ENCODE data around the gene PIK3R3. TPM values are rescaled to one million over a fixed set of nuclear protein-coding genes. Genes with fewer than 3 reads are reported as not detected.

The PIK3R3 gene
- total and polyA plus RNA-seq, 2 donors (not counting 3 experiments of a cell fraction or from before 2014, with no cell fraction given): 7.5 to 14.3 TPM

DNA sequence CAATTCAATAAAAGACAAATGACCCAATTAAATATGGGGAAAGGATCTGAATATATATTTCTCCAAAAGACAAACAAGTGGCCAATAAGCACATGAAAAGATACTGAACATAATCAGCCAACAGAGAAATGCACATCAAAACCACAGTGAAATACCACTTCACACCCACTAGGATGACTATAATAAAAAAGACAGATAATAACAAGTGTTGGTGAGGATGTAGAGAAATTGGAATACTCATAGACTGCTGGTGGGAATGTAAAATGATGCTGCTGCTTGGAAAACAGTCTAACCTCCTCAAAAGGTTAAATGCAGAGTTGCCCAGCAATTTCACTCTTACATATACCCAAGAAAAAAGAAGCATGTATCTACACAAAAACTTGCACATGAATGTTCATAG lies 48.9 kb downstream of the PIK3R3 start:
- Histone ChIP-seq H3K27me3 (ENCODE audit: control insufficient read depth in 2 of 2, insufficient read depth in 2 of 2, low read length in 2 of 2) (no peaks in the 10 kb centered on the region), H3K79me2 (ENCODE audit: control insufficient read depth, insufficient read depth, low read length) (no peaks in the 10 kb centered on the region), H4K20me1 (replicated peaks; ENCODE audit: control insufficient read depth, extremely low read depth, insufficient read depth, low read length) (no peaks in the 10 kb centered on the region), H2AFZ (ENCODE audit: low read depth, low read length) (no peak overlapping the region), H3K9ac (replicated peaks; ENCODE audit: extremely low read depth, insufficient read depth, low read length) (no peak overlapping the region), H3K4me3 (replicated peaks in 1 of 3; ENCODE audit: insufficient read depth in 1 of 3, low read depth in 1 of 3, low read length in 3 of 3) (no peak overlapping the region), H3K9me1 (replicated peaks; ENCODE audit: control insufficient read depth, extremely low read depth, insufficient read depth, low read length) (no peaks in the 10 kb centered on the region), H3K36me3 (ENCODE audit: control insufficient read depth in 2 of 2, extremely low read depth in 1 of 2, insufficient read depth in 2 of 2, low read length in 2 of 2) (no peaks in the 10 kb centered on the region), H3K9me3 (replicated peaks; ENCODE audit: control insufficient read depth, insufficient read depth, low read length) (no peaks in the 10 kb centered on the region), H3K4me1 (ENCODE audit: control insufficient read depth, extremely low read depth, insufficient read depth, low read length) (peaks cover 14% of the 10 kb centered on the region), H3K27ac (ENCODE audit: insufficient read depth, low read depth, low read length) (no peak overlapping the region), H3K4me2 (ENCODE audit: insufficient read depth, low read length) (no peak overlapping the region)
- TF ChIP-seq FOS (IDR thresholded peaks at IDR 0.05; ENCODE audit: borderline replicate concordance, insufficient read depth, low read length): no peak
- TF ChIP-seq GATA2 (IDR thresholded peaks at IDR 0.05; ENCODE audit: insufficient read depth, insufficient read length, low read depth, low read length): no peak
- TF ChIP-seq, protein P1, sequence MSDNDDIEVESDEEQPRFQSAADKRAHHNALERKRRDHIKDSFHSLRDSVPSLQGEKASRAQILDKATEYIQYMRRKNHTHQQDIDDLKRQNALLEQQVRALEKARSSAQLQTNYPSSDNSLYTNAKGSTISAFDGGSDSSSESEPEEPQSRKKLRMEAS (IDR thresholded peaks at IDR 0.05; ENCODE audit: insufficient read depth, insufficient read length): no peak
- TF ChIP-seq JUN (IDR thresholded peaks at IDR 0.05; ENCODE audit: borderline replicate concordance, insufficient read depth, insufficient read length, low read depth): no peak
- TF ChIP-seq POLR2A (IDR thresholded peaks at IDR 0.05; ENCODE audit: low read depth, low read length): no peak
- no peak for TF ChIP-seq CTCF (IDR thresholded peaks at IDR 0.05; ENCODE audit: extremely low read depth in 1 of 2, insufficient read depth in 1 of 2, low read depth in 1 of 2, low read length in 2 of 2)
- no peak for TF ChIP-seq EZH2 (IDR thresholded peaks at IDR 0.05; ENCODE audit: borderline replicate concordance, low read depth, low read length, severe bottlenecking)
- no peak for TF ChIP-seq MYC (IDR thresholded peaks at IDR 0.05; ENCODE audit: low read depth, low read length)
- TF ChIP-seq POLR2AphosphoS5 (IDR thresholded peaks at IDR 0.05; ENCODE audit: insufficient read depth, low read depth, low read length): no peak
- ChIA-PET POLR2A (no interaction called here), CTCF (interaction anchor here (1.0 kb wide), 1 partner anchor 34 kb away, joined by 3 read pairs; no protein-coding TSS in a partner anchor)
- dilution Hi-C loops (cut with MboI; ENCODE audit: extremely low pct_ligation_motif_present, low sequenced_read_pairs): no loop called here
- FAIRE-seq (no peak), DNase-seq (ENCODE audit: low read depth, low spot score) (no peak)
- intact Hi-C loops (cut with micrococcal nuclease): no loop called here
- BruUV-seq (replicated peaks): no TSS peak
